IPS-20b (cell line): ENCODE data around the gene GALNT3.

ENCODE experiments used
- H3K27ac ChIP-seq: one replicate; pipeline ENCODE4 v1.5.1; 2013; ENCODE audit warnings: low read length
- H3K27me3 ChIP-seq: 2 replicates; pipeline ENCODE4 v1.6.1; 2013; ENCODE audit warnings: mild to moderate bottlenecking, low read length, inconsistent platforms; ENCODE audit not compliant: insufficient read depth
- H3K36me3 ChIP-seq: 2 replicates; pipeline ENCODE4 v1.6.1; 2013; ENCODE audit warnings: low read depth, mild to moderate bottlenecking, inconsistent platforms, low read length, moderate library complexity; ENCODE audit not compliant: insufficient read depth
- H3K4me1 ChIP-seq: 2 replicates; pipeline ENCODE4 v1.6.1; 2013; ENCODE audit warnings: mild to moderate bottlenecking, control low read depth, inconsistent platforms, low read length, moderate library complexity; ENCODE audit not compliant: insufficient read depth
- H3K4me3 ChIP-seq: 2 replicates; pipeline ENCODE4 v1.5.1; 2013; ENCODE audit warnings: mild to moderate bottlenecking, low read length, inconsistent platforms
- H3K9ac ChIP-seq: 2 replicates; pipeline ENCODE4 v1.6.1; 2013; ENCODE audit warnings: low read depth, mild to moderate bottlenecking, inconsistent platforms, low read length, moderate library complexity
- H3K9me3 ChIP-seq: 2 replicates; pipeline ENCODE4 v1.6.1; 2013; ENCODE audit warnings: mild to moderate bottlenecking, low read depth, low read length, inconsistent platforms; ENCODE audit not compliant: insufficient read depth

Gene GALNT3

DNA sequence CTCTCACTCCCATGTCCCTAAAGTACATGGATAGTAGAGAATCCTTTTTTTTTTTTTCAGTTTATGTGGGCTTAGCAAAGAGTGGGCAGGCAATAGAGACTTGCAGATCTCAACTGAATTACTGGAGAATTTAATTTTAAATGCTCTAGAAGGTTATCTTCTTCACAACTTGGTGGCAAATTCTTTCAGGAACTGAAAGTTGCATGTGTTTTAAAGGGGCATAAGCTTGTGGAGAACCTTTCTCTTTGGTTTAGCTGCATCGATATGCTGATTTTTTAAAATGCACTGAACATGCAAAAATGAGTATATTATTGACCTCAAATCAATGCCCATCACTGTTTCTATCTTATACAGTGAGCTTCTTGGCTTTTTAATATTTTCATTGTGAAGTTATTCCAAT is 24.9 kb upstream of the GALNT3 start:
- H3K27me3 ChIP-seq: no peaks in the 10 kb centered on the region
- no peak overlapping the region for H3K4me3 ChIP-seq
- no peak overlapping the region for H3K9ac ChIP-seq
- H3K27ac ChIP-seq: no peak overlapping the region
- no peaks in the 10 kb centered on the region for H3K36me3 ChIP-seq
- H3K4me1 ChIP-seq: peaks cover 3% of the 10 kb centered on the region; the same call in 1 of the 2 replicates
- no peaks in the 10 kb centered on the region for H3K9me3 ChIP-seq

DNA sequence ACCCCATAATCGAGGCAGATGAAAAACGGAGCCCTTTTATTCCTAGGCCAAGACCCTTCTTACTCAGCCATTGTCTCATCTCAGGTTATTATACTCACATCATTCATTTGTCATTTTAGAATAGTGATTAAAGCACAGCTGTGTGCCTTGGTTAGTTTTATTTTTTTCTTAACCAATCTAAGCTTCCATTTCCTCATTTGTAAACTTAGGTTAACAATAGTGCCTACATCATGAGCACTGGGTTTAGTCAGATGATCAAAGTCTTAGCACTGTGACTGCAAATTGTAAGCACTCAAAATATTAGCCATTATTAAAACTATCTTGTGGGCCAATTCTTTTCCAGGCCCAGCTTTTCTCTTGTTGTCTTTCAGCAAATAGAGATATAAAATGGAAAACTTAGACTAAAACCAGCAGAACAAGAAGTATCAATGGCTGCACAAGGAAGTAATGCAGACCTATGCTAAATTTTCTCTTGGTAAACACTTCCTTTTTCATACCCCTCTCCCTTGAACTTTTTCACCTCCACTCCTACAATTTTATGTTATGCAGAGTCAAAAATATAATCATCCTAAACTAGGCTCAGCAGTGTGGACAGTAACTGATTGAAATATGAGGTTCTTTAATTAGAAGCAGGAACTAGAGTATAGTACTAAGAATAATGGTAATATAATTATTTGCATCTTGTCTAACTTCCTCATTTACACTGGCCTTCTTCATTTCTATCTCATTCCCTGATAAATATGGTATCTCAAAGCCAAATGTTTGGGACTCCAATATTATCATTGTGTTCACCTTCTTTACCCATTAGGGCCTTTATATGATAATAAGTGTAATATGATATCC is 21.5 kb upstream of the GALNT3 start:
- no peaks in the 10 kb centered on the region for H3K9me3 ChIP-seq
- no peaks in the 10 kb centered on the region for H3K36me3 ChIP-seq
- H3K27ac ChIP-seq: no peak overlapping the region
- H3K9ac ChIP-seq: no peak overlapping the region
- H3K27me3 ChIP-seq: no peaks in the 10 kb centered on the region
- H3K4me3 ChIP-seq: no peak overlapping the region
- peaks cover 2% of the 10 kb centered on the region; the same call in 1 of the 2 replicates for H3K4me1 ChIP-seq

DNA sequence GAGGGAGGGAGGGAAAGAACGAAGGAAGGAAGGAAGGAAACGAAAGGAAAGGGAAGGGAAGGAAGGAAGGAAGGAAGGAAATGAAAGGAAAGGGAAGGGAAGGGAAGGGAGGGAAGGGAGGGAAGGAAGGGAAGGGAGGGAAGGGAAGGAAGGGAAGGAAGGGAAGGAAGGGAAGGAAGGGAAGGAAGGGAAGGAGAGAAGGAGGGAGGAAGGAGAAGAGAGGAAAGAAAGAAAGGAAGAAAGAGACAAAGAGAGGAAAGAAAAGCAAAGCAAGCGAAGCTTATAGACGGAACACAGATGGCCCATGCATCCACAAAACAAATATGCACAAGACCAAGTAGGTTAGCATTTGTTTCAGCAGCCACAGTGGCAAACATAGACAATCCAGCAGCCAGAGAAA is 20.4 kb upstream of the GALNT3 start:
- Histone ChIP-seq H3K9ac (no peak overlapping the region), H3K36me3 (no peaks in the 10 kb centered on the region), H3K4me1 (no peaks in the 10 kb centered on the region), H3K9me3 (no peaks in the 10 kb centered on the region), H3K27ac (no peak overlapping the region), H3K4me3 (no peak overlapping the region), H3K27me3 (no peaks in the 10 kb centered on the region)

DNA sequence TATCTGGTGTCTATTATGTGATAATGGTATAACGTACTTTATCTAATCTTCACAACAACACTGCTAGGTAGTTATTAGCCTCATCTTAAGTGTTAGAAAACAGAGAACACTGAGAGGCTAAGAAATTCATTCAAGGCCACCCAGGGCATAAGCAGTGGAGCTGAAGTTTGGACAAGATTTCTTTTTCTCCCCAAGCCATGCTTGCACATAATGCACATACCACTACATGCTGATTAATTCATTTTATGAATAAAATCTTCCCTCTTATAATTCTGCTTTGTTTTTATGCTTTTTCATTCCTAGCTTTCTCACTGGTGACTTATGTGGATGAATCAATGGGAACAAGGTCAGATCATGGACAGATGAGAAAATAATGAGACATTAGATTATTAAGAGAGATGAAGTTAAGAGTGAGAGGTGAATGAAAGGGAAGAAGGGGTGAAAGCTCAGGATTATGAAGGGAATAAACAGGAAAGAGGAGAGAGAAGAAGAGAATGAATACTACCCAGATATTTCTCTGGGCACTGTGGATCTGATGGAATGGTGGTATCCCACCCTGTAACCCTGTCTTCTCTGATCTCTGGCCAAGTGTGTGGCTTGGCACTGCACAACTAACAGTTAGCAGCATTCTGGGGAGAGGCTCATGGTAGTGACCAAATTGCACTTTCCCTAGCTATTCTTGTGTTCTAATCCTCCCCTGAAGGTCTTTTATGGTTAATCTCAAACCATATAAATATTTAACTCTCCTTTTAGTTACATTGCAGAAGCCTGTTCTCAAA is 17.7 kb upstream of the GALNT3 start:
- H3K4me1 ChIP-seq: no peaks in the 10 kb centered on the region
- no peak overlapping the region for H3K9ac ChIP-seq
- no peaks in the 10 kb centered on the region for H3K36me3 ChIP-seq
- H3K9me3 ChIP-seq: no peaks in the 10 kb centered on the region
- no peaks in the 10 kb centered on the region for H3K27me3 ChIP-seq
- H3K27ac ChIP-seq: no peak overlapping the region
- no peak overlapping the region for H3K4me3 ChIP-seq

DNA sequence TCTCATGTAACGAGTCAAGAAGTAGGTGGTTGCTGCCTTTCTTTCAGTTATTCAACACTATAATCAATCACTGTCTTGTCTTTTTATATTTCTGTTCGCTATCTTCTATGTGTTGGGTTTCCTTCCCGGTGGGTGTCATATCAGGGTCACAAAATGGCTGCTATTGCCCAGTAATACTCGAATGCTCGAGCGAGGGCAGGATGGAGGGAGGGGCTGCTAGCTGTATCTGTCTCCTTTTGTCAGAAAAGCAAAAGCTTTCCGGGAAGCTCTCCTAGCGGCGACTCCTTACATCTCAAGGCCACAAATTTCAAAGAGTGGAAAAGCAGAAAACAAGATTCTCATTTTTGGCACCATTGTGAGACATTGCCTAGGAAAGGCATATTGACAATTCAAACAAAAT is 16.4 kb upstream of the GALNT3 start:
- no peaks in the 10 kb centered on the region for H3K4me1 ChIP-seq
- H3K9ac ChIP-seq: no peak overlapping the region
- no peak overlapping the region for H3K27ac ChIP-seq
- no peaks in the 10 kb centered on the region for H3K27me3 ChIP-seq
- no peak overlapping the region for H3K4me3 ChIP-seq
- H3K36me3 ChIP-seq: no peaks in the 10 kb centered on the region
- H3K9me3 ChIP-seq: no peaks in the 10 kb centered on the region

DNA sequence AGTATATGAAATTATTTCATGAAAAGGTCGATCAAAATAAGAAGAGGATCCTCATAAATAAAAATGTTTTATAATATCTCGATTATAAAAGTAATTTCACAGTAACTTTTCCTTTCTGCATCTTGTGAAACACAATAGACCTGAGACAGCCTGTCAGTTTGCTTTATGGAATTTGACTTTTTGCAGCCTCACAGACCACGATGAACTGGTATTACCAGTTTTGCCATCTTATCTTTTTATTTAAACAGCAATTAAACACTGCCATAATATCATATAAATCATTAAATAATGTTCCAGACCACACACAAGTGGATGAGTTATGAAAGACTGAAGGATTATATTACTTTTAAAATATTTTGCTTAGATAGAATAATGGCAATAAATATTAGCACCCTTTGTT is 10.7 kb upstream of the GALNT3 start:
- Histone ChIP-seq H3K27me3 (no peaks in the 10 kb centered on the region), H3K4me3 (no peak overlapping the region), H3K36me3 (no peaks in the 10 kb centered on the region), H3K27ac (no peak overlapping the region), H3K9me3 (no peaks in the 10 kb centered on the region), H3K9ac (no peak overlapping the region), H3K4me1 (no peaks in the 10 kb centered on the region)

DNA sequence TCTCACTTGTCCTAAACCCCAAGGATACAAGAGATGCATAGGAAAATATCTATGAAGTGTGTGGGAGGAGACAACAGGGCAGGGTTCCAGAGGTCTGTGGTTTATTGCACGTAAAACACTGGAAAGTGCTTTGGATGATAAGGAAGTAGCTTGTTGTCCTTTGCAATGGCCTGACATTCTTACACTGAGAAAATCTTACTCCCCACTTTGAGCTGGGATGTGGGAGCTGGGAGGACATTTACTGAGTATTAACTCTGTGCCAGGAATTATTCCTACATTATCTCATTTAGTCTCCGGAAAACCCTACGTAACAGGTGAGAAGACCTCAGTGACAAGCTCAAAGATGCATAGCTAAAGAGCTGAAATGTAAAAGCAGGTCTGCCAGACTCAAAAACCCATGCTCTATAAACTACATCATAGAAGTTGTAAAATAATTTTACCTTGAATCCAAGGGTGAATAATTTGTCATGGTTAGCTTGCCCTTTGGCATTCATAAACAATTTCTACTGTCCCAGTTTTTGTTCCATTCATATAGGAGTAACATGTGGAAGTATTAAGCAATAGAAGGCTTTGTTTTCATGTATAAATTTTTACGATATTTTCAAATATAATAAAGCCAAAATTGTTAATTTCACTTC is 9.2 kb upstream of the GALNT3 start:
- Histone ChIP-seq H3K4me3 (no peak overlapping the region), H3K27me3 (no peaks in the 10 kb centered on the region), H3K36me3 (no peaks in the 10 kb centered on the region), H3K4me1 (peaks cover 2% of the 10 kb centered on the region; the same call in 1 of the 2 replicates), H3K9ac (no peak overlapping the region), H3K9me3 (no peaks in the 10 kb centered on the region), H3K27ac (no peak overlapping the region)

DNA sequence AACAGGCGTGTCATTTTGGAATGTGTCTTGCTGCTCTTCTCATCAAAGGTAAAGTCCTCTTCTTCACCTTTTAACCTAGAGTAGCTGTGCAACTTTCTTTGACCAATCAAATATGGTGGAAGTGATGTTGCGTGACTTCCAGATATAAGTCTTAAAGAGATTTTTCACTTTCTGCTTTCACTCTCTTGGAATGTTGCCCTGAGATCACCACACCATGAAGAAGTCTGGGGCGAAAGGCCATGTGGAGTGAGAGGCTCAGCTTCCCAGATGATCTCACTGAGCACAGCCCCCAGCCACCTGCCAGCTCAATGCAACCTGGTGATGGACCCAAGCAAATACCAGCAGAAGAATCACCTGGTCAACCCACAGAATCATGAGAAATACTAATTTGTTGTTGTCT is 7.1 kb upstream of the GALNT3 start:
- no peaks in the 10 kb centered on the region for H3K9me3 ChIP-seq
- H3K27ac ChIP-seq: no peak overlapping the region
- no peaks in the 10 kb centered on the region for H3K36me3 ChIP-seq
- no peak overlapping the region for H3K4me3 ChIP-seq
- H3K27me3 ChIP-seq: no peaks in the 10 kb centered on the region
- peaks cover 23% of the 10 kb centered on the region; the same call in 1 of the 2 replicates for H3K4me1 ChIP-seq
- H3K9ac ChIP-seq: no peak overlapping the region

DNA sequence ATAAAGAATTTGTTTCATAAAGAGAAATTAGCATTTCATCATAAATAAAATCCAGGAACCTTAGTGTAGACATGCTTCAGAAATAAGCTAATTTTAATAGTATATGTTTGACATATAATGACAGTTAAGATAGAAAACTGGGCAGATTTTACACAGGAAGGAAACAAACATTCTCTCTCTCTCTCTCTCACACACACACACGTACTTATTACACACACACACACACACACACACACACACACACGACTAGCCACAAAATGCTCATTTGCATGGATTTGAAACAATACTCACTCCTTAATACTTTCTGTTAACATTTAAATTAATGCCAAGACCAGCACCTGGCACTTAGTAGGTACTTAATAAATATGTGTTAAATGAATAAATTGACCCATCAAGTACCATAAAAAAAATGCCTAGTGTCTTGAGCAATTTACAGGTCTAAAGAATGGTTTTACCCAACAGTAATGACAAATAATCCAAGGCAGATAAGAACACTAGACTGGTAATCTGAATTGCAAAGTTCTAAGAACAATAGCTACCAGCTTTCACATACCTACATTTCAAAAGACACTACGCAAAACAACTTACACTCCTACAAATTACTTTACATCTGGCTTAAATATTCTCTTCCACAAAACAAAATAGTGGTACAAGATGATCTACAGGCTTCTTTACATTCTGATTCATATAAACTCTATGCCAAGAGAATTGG is 2.9 kb upstream of the GALNT3 start:
- no peak overlapping the region for H3K9ac ChIP-seq
- H3K36me3 ChIP-seq: no peaks in the 10 kb centered on the region; the same call in 1 of the 2 replicates
- H3K4me1 ChIP-seq: peaks cover 44% of the 10 kb centered on the region
- H3K4me3 ChIP-seq: peak overlapping the region; percentile 45
- H3K9me3 ChIP-seq: no peaks in the 10 kb centered on the region
- peaks cover 37% of the 10 kb centered on the region for H3K27me3 ChIP-seq
- H3K27ac ChIP-seq: peak overlapping the region; percentile 10

DNA sequence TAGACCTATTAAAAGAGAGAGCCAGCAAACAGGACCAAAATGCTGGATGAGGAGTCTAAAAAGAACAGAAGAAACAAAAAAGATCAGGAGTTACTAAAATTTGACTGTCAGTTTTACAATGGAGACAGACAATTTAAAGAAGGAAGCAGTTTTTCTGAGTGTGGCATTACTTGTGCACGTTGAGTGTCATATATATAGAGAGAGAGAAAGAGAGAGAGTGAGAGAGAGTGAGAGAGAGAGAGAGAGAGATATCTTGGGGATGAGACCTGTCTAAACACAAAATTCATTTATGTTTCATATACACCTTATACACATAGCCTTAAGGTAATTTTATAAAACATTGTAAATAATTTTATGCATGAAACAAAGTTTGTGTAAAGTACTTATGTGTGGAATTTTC is 2.1 kb upstream of the GALNT3 start:
- H3K4me3 ChIP-seq: peak overlapping the region; percentile 81; the same call in 1 of the 2 replicates
- H3K9me3 ChIP-seq: no peaks in the 10 kb centered on the region
- peaks cover 51% of the 10 kb centered on the region for H3K4me1 ChIP-seq
- no peak overlapping the region for H3K9ac ChIP-seq
- H3K27me3 ChIP-seq: peaks cover 41% of the 10 kb centered on the region
- no peak overlapping the region for H3K27ac ChIP-seq
- H3K36me3 ChIP-seq: no peaks in the 10 kb centered on the region; the same call in 1 of the 2 replicates

DNA sequence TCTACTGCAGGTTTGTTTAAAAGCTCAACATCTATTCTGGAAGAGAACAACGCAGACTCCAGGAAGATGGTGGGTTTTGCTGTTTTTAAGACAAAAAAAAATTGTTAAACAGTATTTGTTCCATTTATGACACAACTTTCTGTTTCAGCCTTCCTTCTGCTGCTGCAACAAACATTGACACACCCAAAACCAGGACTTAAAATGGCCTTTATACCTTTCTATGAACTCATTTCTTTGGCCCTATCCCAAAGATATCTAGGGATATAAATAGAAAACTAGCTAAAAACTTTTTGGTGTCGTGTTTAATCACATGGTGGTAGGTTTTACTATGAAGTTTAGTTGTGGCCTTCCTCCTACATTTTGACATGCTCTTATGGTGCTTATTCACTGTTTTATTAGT is 964 bp upstream of the GALNT3 start:
- peak overlapping the region; percentile 71; the same call in 1 of the 2 replicates for H3K9ac ChIP-seq

More for the DNA sequence above, 964 bp upstream of the GALNT3 start:
- H3K4me3 ChIP-seq: peak overlapping the region; percentile 81
- no peak overlapping the region for H3K27ac ChIP-seq
- H3K4me1 ChIP-seq: peaks cover 51% of the 10 kb centered on the region
- no peaks in the 10 kb centered on the region for H3K9me3 ChIP-seq
- peaks cover 41% of the 10 kb centered on the region for H3K27me3 ChIP-seq
- H3K36me3 ChIP-seq: no peaks in the 10 kb centered on the region; the same call in 1 of the 2 replicates
